GM12801 (cell line): ENCODE results near the gene ITGA4.

Source experiments
- CTCF ChIP-seq: IDR thresholded peaks from one replicate; pipeline ENCODE4 v1.5.1; 2011; ENCODE audit warnings: control low read depth; ENCODE audit not compliant: insufficient read length; ENCODE audit errors: extremely low read depth

The ITGA4 gene

GRCh38 chr2:181540421-181540820 is 83.2 kb downstream of the ITGA4 start:
- TF ChIP-seq CTCF = no peak

- TF ChIP-seq CTCF = no peak
These were observed 85.0 kb downstream of the ITGA4 start for GRCh38 chr2:181542170-181542569.

- TF ChIP-seq CTCF = no peak
These were observed 88.9 kb downstream of the ITGA4 start for GRCh38 chr2:181546086-181546485.

GRCh38 chr2:181552808-181553207 is 95.6 kb downstream of the ITGA4 start:
- TF ChIP-seq CTCF = no peak

- TF ChIP-seq CTCF = no peak
These were observed 96.1 kb downstream of the ITGA4 start for GRCh38 chr2:181553244-181553643.

GRCh38 chr2:181554061-181554830 is 97.1 kb downstream of the ITGA4 start:
- TF ChIP-seq CTCF = no peak

GRCh38 chr2:181558371-181558770 is 101.2 kb downstream of the ITGA4 start:
- TF ChIP-seq CTCF = no peak
